HL-60 (cell line): ENCODE measurements around the gene ZNF578.

Experiments used
- DNase-seq, 2 experiments: peaks; one replicate each; pipeline ENCODE4 v3.0.0-alpha.2; 2010 to 2020; ENCODE audit warnings: low read depth in 1 of 2, low spot score in 1 of 2
- H3K27ac ChIP-seq: fragments of 250-450 bp; sonication (Bioruptor Pico); replicated peaks from 2 replicates; pipeline ENCODE4 v1.5.1; 2020; ENCODE audit warnings: mild to moderate bottlenecking, moderate library complexity
- H3K27me3 ChIP-seq: fragments of 250-450 bp; sonication (Bioruptor Pico); 2 replicates; pipeline ENCODE4 v1.5.1; 2021; ENCODE audit warnings: mild to moderate bottlenecking, moderate library complexity; ENCODE audit not compliant: insufficient read depth, poor library complexity, severe bottlenecking
- H3K4me3 ChIP-seq: replicated peaks from 2 replicates; pipeline ENCODE4 v1.5.1; 2011; ENCODE audit warnings: mild to moderate bottlenecking, control low read depth, low read length; ENCODE audit not compliant: insufficient read depth
- GABPA ChIP-seq: IDR thresholded peaks from 2 replicates; pipeline ENCODE4 v1.6.1; 2012; ENCODE audit warnings: low read depth
- POLR2AphosphoS5 ChIP-seq: IDR thresholded peaks from 2 replicates; pipeline ENCODE4 v1.6.1; 2012; ENCODE audit warnings: low read depth
- REST ChIP-seq: IDR thresholded peaks from 2 replicates; pipeline ENCODE4 v1.6.1; 2012; ENCODE audit warnings: low read depth; ENCODE audit not compliant: insufficient replicate concordance
- SPI1 ChIP-seq: IDR thresholded peaks from 2 replicates; pipeline ENCODE4 v1.6.1; 2012; ENCODE audit warnings: low read depth, mild to moderate bottlenecking, borderline replicate concordance
- TF ChIP-seq, protein P1 (sequence below): IDR thresholded peaks from one replicate; pipeline ENCODE4 v1.5.1; 2011; ENCODE audit warnings: low read length, control low read depth, inconsistent platforms; ENCODE audit not compliant: insufficient read depth

Gene ZNF578

DNA sequence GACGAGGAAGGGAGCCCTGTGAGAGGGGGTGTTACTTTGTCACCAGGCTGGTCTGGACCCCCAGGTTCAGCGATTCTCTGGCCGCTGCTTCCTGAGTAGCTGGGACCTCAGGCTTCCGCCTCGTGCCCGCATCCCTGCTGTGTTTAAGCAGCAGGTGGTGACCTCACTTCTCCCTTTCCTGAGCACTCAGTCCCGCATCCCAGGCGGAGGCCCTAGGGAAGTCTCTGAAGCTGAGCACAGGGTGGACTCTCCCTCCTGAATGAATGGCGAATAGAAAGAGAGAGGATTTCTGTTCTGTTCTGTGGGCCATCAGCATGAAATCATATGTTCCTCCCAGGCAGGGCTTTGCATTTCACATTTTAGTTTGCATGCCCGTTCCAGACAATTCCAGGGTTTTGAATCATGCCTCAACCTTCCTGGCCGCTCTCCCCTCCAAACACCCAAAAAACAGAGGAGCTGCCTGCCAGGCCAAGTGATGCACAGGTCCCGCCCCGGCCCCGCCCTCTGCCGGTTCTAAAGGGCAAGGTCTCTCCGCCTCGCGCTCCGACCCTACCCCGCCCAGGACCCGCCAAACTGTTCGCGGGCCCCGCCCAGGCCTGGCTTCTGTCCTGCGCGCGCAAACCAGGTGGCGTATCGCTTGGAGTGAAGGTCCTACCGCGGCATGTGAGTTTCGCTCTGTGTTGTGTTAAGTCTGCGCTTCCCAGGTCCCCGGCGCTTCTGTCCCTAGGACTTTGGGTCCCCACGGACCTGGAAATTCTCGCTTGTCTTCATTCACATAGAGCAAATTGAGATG lies 39.0 kb downstream of the ZNF578 start:
- Histone ChIP-seq H3K4me3 (no peak overlapping the region), H3K27me3 (no peaks in the 10 kb centered on the region), H3K27ac (no peak overlapping the region)
- no peak for TF ChIP-seq GABPA
- TF ChIP-seq, protein P1, sequence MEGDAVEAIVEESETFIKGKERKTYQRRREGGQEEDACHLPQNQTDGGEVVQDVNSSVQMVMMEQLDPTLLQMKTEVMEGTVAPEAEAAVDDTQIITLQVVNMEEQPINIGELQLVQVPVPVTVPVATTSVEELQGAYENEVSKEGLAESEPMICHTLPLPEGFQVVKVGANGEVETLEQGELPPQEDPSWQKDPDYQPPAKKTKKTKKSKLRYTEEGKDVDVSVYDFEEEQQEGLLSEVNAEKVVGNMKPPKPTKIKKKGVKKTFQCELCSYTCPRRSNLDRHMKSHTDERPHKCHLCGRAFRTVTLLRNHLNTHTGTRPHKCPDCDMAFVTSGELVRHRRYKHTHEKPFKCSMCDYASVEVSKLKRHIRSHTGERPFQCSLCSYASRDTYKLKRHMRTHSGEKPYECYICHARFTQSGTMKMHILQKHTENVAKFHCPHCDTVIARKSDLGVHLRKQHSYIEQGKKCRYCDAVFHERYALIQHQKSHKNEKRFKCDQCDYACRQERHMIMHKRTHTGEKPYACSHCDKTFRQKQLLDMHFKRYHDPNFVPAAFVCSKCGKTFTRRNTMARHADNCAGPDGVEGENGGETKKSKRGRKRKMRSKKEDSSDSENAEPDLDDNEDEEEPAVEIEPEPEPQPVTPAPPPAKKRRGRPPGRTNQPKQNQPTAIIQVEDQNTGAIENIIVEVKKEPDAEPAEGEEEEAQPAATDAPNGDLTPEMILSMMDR: no peak
- TF ChIP-seq REST: no peak
- no peak for TF ChIP-seq POLR2AphosphoS5
- TF ChIP-seq SPI1: no peak
- DNase-seq: no peak

GRCh38 chr19:52492994-52493470 lies 39.7 kb downstream of the ZNF578 start:
- H3K27me3 ChIP-seq: no peaks in the 10 kb centered on the region
- no peak for TF ChIP-seq REST
- TF ChIP-seq GABPA: no peak
- TF ChIP-seq, protein P1: no peak
- no peak overlapping the region for H3K4me3 ChIP-seq
- no peak overlapping the region for H3K27ac ChIP-seq
- DNase-seq: no peak

- no peak for TF ChIP-seq GABPA
- no peak for TF ChIP-seq SPI1
- TF ChIP-seq POLR2AphosphoS5: no peak
- TF ChIP-seq, protein P1: no peak
- no peak for TF ChIP-seq REST
- DNase-seq: no peak
- no peaks in the 10 kb centered on the region for H3K27me3 ChIP-seq
- H3K4me3 ChIP-seq: no peak overlapping the region
- no peak overlapping the region for H3K27ac ChIP-seq
Measured at GRCh38 chr19:52494518-52494917, 41.2 kb downstream of the ZNF578 start.
